ENCODE results near the gene SH3TC1. TPM values are rescaled to one million over a fixed set of nuclear protein-coding genes. Genes with fewer than 3 reads are reported as not detected.

Gene SH3TC1
- total and polyA plus RNA-seq, 2 of the 13 experiments (the other 11 are each of a cell fraction or from before 2014, with no cell fraction given), result 14.9 to 21.8 TPM

DNA sequence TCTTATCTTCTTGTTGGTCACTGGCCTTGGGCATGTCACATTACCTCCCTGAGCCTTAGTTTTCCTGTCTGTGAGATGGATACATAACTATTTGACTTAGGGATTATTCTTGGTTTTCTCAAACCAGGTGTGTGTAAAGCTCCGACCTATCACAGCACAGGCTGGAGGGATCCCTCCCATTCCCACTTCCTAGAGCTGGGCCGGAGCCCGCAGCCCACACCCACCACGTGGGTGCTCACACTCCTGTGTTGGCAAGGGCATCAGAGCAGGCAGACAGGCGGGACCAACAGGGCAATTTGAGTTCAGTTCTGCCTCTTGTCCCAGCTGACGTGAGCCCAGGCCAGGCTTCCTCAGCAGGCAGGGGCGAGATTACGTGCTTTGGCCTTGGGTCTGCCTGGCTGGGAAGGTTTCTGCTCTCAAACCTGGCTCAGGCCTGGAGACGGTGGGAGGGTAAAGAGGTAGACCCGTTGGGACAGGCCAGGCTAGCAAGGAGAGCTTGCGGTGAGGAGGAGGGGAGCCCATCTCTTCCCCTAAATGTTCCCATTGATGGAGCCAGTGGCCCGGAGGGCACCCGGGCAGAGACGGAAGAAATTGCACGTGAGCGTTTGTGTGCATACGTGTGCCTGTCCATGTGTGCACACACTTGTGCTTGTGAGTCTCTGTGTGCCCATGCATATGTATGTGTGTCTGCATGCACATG, 734 bp upstream of the SH3TC1 start (continued):
- TF ChIP-seq, protein P1, sequence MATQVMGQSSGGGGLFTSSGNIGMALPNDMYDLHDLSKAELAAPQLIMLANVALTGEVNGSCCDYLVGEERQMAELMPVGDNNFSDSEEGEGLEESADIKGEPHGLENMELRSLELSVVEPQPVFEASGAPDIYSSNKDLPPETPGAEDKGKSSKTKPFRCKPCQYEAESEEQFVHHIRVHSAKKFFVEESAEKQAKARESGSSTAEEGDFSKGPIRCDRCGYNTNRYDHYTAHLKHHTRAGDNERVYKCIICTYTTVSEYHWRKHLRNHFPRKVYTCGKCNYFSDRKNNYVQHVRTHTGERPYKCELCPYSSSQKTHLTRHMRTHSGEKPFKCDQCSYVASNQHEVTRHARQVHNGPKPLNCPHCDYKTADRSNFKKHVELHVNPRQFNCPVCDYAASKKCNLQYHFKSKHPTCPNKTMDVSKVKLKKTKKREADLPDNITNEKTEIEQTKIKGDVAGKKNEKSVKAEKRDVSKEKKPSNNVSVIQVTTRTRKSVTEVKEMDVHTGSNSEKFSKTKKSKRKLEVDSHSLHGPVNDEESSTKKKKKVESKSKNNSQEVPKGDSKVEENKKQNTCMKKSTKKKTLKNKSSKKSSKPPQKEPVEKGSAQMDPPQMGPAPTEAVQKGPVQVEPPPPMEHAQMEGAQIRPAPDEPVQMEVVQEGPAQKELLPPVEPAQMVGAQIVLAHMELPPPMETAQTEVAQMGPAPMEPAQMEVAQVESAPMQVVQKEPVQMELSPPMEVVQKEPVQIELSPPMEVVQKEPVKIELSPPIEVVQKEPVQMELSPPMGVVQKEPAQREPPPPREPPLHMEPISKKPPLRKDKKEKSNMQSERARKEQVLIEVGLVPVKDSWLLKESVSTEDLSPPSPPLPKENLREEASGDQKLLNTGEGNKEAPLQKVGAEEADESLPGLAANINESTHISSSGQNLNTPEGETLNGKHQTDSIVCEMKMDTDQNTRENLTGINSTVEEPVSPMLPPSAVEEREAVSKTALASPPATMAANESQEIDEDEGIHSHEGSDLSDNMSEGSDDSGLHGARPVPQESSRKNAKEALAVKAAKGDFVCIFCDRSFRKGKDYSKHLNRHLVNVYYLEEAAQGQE (IDR thresholded peaks at IDR 0.05; ENCODE audit: borderline replicate concordance in 1 of 2, low read depth in 1 of 2, low read length in 2 of 2), result no peak
- TF ChIP-seq GTF2F1 (IDR thresholded peaks at IDR 0.05; ENCODE audit: low read length) (no peak), ZMYM3 (CRISPR knock-in tag; IDR thresholded peaks at IDR 0.05) (peak; percentile 65; the same call in 1 of the 2 replicates), NR1H2 (CRISPR knock-in tag; IDR thresholded peaks at IDR 0.05; ENCODE audit: borderline replicate concordance, low read depth) (no peak), NCOA1 (CRISPR knock-in tag; IDR thresholded peaks at IDR 0.05) (0 out of 2 replicates have a peak, but pooled peaks have one; percentile 58), NCOA5 (CRISPR knock-in tag; IDR thresholded peaks at IDR 0.05) (no peak), RAD21 (CRISPR knock-in tag; IDR thresholded peaks at IDR 0.05) (no peak), REPIN1 (CRISPR knock-in tag; IDR thresholded peaks at IDR 0.05; ENCODE audit: borderline replicate concordance, low read depth) (no peak), KLF12 (CRISPR knock-in tag; IDR thresholded peaks at IDR 0.05; ENCODE audit: borderline replicate concordance) (no peak), ZNF772 (CRISPR knock-in tag; IDR thresholded peaks at IDR 0.05) (no peak), CBFB (CRISPR knock-in tag; IDR thresholded peaks at IDR 0.05) (no peak), MED1 (CRISPR knock-in tag; IDR thresholded peaks at IDR 0.05) (no peak), YEATS2 (CRISPR knock-in tag; IDR thresholded peaks at IDR 0.05; ENCODE audit: borderline replicate concordance) (no peak), GZF1 (CRISPR knock-in tag; IDR thresholded peaks at IDR 0.05) (no peak), ZNF232 (CRISPR knock-in tag; IDR thresholded peaks at IDR 0.05; ENCODE audit: borderline replicate concordance) (0 out of 2 replicates have a peak, but pooled peaks have one; percentile 41), SMARCE1 (IDR thresholded peaks at IDR 0.05; ENCODE audit: borderline replicate concordance) (no peak), NFYC (CRISPR knock-in tag; IDR thresholded peaks at IDR 0.05) (no peak), HOXA5 (CRISPR knock-in tag; IDR thresholded peaks at IDR 0.05) (no peak), MXI1 (IDR thresholded peaks at IDR 0.05; ENCODE audit: borderline replicate concordance, low read depth, low read length) (no peak)
- TF ChIP-seq, protein P2, sequence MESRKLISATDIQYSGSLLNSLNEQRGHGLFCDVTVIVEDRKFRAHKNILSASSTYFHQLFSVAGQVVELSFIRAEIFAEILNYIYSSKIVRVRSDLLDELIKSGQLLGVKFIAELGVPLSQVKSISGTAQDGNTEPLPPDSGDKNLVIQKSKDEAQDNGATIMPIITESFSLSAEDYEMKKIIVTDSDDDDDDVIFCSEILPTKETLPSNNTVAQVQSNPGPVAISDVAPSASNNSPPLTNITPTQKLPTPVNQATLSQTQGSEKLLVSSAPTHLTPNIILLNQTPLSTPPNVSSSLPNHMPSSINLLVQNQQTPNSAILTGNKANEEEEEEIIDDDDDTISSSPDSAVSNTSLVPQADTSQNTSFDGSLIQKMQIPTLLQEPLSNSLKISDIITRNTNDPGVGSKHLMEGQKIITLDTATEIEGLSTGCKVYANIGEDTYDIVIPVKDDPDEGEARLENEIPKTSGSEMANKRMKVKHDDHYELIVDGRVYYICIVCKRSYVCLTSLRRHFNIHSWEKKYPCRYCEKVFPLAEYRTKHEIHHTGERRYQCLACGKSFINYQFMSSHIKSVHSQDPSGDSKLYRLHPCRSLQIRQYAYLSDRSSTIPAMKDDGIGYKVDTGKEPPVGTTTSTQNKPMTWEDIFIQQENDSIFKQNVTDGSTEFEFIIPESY (CRISPR knock-in tag; IDR thresholded peaks at IDR 0.05), result no peak
- TF ChIP-seq, protein P3, sequence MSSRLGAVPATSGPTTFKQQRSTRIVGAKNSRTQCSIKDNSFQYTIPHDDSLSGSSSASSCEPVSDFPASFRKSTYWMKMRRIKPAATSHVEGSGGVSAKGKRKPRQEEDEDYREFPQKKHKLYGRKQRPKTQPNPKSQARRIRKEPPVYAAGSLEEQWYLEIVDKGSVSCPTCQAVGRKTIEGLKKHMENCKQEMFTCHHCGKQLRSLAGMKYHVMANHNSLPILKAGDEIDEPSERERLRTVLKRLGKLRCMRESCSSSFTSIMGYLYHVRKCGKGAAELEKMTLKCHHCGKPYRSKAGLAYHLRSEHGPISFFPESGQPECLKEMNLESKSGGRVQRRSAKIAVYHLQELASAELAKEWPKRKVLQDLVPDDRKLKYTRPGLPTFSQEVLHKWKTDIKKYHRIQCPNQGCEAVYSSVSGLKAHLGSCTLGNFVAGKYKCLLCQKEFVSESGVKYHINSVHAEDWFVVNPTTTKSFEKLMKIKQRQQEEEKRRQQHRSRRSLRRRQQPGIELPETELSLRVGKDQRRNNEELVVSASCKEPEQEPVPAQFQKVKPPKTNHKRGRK (CRISPR knock-in tag; IDR thresholded peaks at IDR 0.05), result no peak
- TF ChIP-seq, protein P4, sequence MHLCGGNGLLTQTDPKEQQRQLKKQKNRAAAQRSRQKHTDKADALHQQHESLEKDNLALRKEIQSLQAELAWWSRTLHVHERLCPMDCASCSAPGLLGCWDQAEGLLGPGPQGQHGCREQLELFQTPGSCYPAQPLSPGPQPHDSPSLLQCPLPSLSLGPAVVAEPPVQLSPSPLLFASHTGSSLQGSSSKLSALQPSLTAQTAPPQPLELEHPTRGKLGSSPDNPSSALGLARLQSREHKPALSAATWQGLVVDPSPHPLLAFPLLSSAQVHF (CRISPR knock-in tag; IDR thresholded peaks at IDR 0.05), result 0 out of 2 replicates have a peak, but pooled peaks have one; percentile 55

Data from HepG2 (cell line).